Activated CD8-positive, alpha-beta memory T cell treated with anti-CD3 and anti-CD28 coated beads, Interleukin-2, amount 50 U/mL, for 1 hour (primary cell): ENCODE results near the gene VPS51.

ENCODE experiments used
- DNase-seq: peaks from one replicate; pipeline ENCODE4 v3.0.0-alpha.2; 2020; ENCODE audit errors: extremely low read depth

Gene VPS51

GRCh38 chr11:65095974-65096806 is at the start of gene VPS51:
VPS51 (plus strand) TSS chr11:65096214; CDS start chr11:65096251, 37 bp downstream.
- DNase-seq = peak; percentile 75

GRCh38 chr11:65047581-65048422 is 48.2 kb upstream of the VPS51 start:
- no peak for DNase-seq

- DNase-seq = no peak
Observed at GRCh38 chr11:65051398-65051858, 44.6 kb upstream of the VPS51 start.

- no peak for DNase-seq
Observed at GRCh38 chr11:65053827-65054508, 42.0 kb upstream of the VPS51 start.

- no peak for DNase-seq
Observed at GRCh38 chr11:65055538-65055937, 40.5 kb upstream of the VPS51 start.

- DNase-seq = no peak
Observed at GRCh38 chr11:65056999-65057398, 39.0 kb upstream of the VPS51 start.

- no peak for DNase-seq
Observed at GRCh38 chr11:65057526-65057925, 38.5 kb upstream of the VPS51 start.

GRCh38 chr11:65058012-65058411 is 38.0 kb upstream of the VPS51 start:
- DNase-seq = no peak

GRCh38 chr11:65058419-65059054 is 37.5 kb upstream of the VPS51 start, which contains the start of gene NAALADL1:
NAALADL1 (minus strand) TSS chr11:65058553; CDS start chr11:65058521, 32 bp downstream.
- no peak for DNase-seq

- no peak for DNase-seq
Observed at GRCh38 chr11:65059523-65059922, 36.5 kb upstream of the VPS51 start.

GRCh38 chr11:65059959-65060824 is 35.8 kb upstream of the VPS51 start:
- DNase-seq = no peak

- no peak for DNase-seq
Observed at GRCh38 chr11:65060913-65061408, 35.1 kb upstream of the VPS51 start.

GRCh38 chr11:65063532-65063931 is 32.5 kb upstream of the VPS51 start:
- no peak for DNase-seq

GRCh38 chr11:65064847-65065240 is 31.2 kb upstream of the VPS51 start:
- DNase-seq = no peak

GRCh38 chr11:65065851-65066250 is 30.2 kb upstream of the VPS51 start:
- no peak for DNase-seq

GRCh38 chr11:65066315-65066714 is 29.7 kb upstream of the VPS51 start:
- no peak for DNase-seq

- DNase-seq = no peak
Observed at GRCh38 chr11:65066805-65067291, 29.2 kb upstream of the VPS51 start.

- DNase-seq = no peak
Observed at GRCh38 chr11:65067446-65067845, 28.6 kb upstream of the VPS51 start.

- no peak for DNase-seq
Observed at GRCh38 chr11:65069217-65069616, 26.8 kb upstream of the VPS51 start.
